Measurements from ENCODE around the gene SDCCAG8. TPM values are rescaled to one million over a fixed set of nuclear protein-coding genes. Genes with fewer than 3 reads are reported as not detected.

SDCCAG8 gene
- total RNA-seq, 1 donor: 41.0 TPM

DNA sequence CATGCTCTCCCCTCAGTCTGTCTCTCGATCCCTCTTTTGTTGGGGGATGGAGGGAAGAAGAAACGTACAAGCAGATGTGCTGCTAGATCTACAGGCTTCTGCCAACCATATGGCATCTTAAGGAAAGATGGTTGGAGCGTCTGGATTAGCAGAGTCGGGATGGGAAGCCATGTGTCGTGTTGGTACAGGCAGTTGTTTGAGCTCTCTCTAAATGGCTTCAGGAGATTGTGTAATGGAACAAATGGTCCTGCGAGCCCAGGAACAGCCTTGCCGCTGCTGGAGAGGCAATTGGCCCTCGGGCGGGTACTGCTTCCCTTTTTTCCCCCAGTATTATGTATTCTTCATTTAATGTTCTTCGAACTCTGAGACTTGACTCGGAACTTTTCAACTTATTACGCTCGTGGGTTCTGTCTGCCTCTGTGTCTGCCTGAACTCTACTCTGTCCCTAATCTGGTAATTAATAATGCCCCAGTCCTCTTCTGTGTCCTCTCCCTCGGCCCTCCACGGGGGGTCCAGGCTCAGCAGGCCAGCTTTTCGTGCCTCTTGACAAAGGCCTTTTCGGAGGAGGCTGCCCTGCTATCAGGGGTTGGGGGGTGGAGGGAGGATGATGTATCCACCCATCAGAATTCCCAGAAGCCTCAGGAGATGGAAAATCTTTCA is 215.3 kb downstream of the SDCCAG8 start:
- DNase-seq (ENCODE audit: low read depth): no peak
- H3K4me3 ChIP-seq (ENCODE audit: low read depth, low read length): no peak overlapping the region
- TF ChIP-seq, protein P1, sequence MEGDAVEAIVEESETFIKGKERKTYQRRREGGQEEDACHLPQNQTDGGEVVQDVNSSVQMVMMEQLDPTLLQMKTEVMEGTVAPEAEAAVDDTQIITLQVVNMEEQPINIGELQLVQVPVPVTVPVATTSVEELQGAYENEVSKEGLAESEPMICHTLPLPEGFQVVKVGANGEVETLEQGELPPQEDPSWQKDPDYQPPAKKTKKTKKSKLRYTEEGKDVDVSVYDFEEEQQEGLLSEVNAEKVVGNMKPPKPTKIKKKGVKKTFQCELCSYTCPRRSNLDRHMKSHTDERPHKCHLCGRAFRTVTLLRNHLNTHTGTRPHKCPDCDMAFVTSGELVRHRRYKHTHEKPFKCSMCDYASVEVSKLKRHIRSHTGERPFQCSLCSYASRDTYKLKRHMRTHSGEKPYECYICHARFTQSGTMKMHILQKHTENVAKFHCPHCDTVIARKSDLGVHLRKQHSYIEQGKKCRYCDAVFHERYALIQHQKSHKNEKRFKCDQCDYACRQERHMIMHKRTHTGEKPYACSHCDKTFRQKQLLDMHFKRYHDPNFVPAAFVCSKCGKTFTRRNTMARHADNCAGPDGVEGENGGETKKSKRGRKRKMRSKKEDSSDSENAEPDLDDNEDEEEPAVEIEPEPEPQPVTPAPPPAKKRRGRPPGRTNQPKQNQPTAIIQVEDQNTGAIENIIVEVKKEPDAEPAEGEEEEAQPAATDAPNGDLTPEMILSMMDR (IDR thresholded peaks at IDR 0.05; ENCODE audit: insufficient read depth, low read depth, low read length): no peak

DNA sequence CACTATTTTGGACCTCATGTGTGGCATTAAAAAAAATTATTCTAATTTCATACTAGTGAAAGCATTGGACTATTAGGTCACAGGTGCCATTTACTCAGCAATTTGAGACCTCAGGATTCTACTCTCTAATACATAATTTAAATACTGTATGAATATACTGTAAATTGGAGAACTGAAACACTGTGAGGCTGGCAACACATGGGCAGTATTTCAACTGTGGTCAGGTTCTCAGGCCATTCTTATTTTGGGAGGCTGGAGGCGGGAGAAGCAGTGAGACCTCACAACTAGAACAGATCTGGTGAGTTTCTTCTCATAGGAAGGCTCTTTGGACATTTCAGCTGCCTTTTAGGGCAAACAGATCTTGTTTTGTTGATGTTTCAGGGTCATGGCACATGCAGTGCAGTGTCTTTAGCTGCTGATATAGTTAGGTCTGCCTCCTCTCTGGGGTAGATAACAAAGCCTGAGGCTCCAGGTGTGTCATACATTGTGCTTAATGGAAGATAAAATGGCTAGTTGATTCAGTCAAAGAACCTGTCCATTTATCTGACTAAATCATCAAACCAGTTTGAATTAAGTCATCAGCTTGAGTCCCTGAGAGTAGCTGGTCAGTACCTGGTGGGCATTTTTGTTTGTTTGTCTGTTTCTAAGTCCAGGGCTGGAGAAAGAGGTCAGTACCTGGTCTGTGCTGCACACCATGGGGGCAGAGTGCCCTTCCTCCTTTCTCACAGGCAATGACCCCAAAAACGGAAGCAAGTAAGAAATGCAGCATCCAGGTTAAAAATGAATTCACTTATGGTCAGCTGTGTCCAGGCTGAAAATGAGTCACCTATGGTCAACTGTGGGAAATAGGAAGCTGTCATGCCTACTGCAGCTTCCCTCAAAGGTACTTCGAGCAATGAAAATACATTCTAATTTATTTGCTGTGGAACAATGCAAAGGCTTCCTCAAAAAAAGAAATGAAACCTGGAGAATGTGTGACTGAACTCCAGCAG is 216.2 kb downstream of the SDCCAG8 start:
- TF ChIP-seq, protein P1 (IDR thresholded peaks at IDR 0.05; ENCODE audit: insufficient read depth, low read depth, low read length): no peak
- peak; percentile 22 for DNase-seq (ENCODE audit: low read depth)
- no peak overlapping the region for H3K4me3 ChIP-seq (ENCODE audit: low read depth, low read length)

DNA sequence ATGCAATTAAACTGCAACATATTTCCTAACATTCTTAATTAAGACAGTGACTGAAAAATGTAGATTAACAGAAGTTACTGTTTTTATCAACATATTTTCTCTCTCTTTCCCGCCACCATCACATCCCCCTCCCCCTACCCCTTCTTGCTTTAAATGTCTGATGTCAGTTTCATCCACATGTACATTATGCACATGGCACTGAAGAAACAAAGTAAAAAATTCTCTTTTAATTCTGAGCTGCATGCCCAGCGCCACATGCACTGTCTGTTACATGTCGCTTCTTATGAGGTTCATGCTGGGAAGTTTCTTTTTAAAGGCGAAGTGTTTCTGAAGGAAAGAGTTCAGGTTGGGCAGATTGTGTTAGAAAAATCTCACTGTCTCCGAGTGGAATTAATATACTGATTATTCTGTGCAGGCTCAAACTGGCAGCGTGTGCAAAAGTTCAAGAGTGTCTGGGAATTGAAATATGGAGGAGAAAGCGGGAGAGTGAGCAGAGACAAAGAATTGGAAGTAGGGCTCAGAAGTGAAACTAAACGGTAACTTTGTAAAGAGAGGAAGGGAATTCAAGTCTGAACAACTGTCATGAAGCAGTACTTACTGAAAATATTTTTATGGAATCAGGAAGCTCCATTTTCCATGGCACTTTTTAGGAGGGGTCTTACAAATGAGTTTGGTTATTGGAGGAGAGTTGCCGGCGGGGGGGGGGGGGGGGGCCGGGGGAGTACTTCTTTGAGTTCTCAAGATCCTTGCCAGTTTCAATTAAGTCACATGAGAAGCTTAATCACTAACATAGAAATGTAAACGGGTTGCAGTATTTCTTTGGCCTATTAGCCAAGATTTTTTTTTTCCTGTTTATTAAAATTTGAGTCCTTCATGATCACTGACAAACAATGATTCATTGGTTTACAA is 217.6 kb downstream of the SDCCAG8 start:
- peak overlapping the region; percentile 46 for H3K4me3 ChIP-seq (ENCODE audit: low read depth, low read length)
- peak; percentile 65 for DNase-seq (ENCODE audit: low read depth)
- TF ChIP-seq, protein P1 (IDR thresholded peaks at IDR 0.05; ENCODE audit: insufficient read depth, low read depth, low read length): no peak

DNA sequence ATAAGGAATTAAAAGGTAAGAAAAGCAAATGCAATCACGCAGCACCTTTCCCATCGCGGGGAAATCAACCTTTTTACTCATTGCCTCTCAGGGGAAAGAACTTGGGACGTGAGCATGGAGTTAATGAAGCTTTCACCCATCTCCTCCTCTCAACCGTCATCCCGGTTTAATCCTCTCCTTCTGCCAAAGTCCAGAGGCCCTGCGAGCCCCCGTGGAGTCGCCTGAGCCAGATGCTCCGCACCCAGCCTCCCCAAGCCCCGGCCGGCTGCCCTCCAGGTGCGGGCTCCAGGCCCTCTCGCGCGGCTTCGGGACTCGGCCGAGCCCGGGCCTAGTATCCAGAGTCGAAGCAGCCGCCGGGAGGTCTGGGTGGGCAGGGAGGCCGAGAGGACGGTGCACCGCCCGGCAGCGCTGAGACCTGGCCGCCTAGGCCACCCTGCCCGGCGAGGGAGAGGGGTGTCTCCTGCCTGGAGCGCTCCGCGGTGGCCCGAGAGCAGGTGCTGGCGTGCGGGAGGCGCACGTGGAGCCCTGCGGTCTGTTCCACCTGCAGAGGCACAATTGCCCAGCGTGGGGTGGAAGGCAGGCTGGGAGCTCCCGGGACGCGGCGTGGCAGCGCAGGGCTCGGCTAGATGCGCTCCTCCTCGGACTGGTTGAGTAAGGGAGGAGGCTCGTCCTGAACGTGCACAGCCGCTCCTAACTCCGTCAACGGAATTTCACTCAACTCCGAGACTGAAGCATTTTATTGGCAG is 218.5 kb downstream of the SDCCAG8 start:
- DNase-seq (ENCODE audit: low read depth): no peak
- TF ChIP-seq, protein P1 (IDR thresholded peaks at IDR 0.05; ENCODE audit: insufficient read depth, low read depth, low read length): no peak
- H3K4me3 ChIP-seq (ENCODE audit: low read depth, low read length): peak overlapping the region; percentile 46

DNA sequence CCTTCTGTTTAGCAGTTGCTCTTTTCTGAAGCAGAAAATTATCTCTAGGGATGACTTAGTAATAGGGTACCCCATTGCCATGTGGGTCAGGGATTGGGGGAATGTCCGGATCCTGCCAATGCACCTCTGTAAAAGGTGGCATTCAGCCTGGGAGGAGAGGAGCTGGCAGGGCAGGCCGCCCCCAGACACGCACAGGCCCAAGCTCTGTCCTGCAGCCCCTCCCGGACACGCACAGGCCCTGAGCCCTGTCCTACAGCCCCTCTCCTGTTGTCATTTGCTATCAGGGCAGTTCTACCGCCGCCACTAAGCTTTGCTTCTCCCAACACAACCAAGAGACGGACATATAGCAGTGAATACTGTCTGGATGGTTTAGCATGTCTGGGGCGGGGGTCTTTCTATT is 219.1 kb downstream of the SDCCAG8 start:
- DNase-seq (ENCODE audit: low read depth): no peak
- no peak overlapping the region for H3K4me3 ChIP-seq (ENCODE audit: low read depth, low read length)
- TF ChIP-seq, protein P1 (IDR thresholded peaks at IDR 0.05; ENCODE audit: insufficient read depth, low read depth, low read length): no peak

DNA sequence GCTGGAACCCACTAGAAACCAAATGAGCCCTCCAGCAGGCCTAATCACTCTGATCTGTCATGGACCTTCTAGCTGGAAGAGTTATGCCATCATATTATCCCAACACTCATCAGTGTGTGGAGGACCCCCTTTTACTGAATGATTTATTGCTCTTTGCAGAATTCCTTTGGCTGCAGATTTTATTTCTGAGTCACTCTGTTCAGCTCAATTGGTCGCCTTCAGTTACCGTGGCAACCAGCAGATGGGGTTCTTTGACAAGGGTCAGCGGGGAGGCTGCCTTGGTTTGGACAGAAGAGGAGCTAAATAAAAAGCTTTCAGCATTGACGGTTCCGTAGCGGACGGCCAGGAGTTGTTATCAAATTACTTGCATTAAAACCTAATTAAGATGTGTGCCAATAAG is 220.1 kb downstream of the SDCCAG8 start:
- TF ChIP-seq, protein P1 (IDR thresholded peaks at IDR 0.05; ENCODE audit: insufficient read depth, low read depth, low read length): peak; percentile 31
- peak; percentile 31 for DNase-seq (ENCODE audit: low read depth)
- no peak overlapping the region for H3K4me3 ChIP-seq (ENCODE audit: low read depth, low read length)
